HL-60/S4 treated with retinoic acid at 250 ng/mL for 4 days and 3 days (cell line): Measurements from ENCODE around the gene ANXA1.

Experiments used
- in situ Hi-C: fragments of 300-500 bp; cut with MboI; formaldehyde crosslinking; loops from 2 replicates; pipeline ENCODE4 v1.7.0; 2022; ENCODE audit warnings: low sequenced_read_pairs

ANXA1 gene

GRCh38 chr9:73151653-73152542, at the start of gene ANXA1:
Gene ANXA1, plus strand, starts transcription at chr9:73151865. Its CDS starts 6,671 bp downstream, at chr9:73158536.
- in situ Hi-C loops, result no loop called here

GRCh38 chr9:73104342-73104741, 47.3 kb upstream of the ANXA1 start:
- in situ Hi-C loops, result loop anchor here (10.0 kb wide), 1 partner anchor 70 kb away; no protein-coding TSS in a partner anchor

- in situ Hi-C loops, result loop anchor here (10.0 kb wide), 1 partner anchor 70 kb away; no protein-coding TSS in a partner anchor
These were observed 46.7 kb upstream of the ANXA1 start for GRCh38 chr9:73104921-73105320.

GRCh38 chr9:73107489-73108069, 44.1 kb upstream of the ANXA1 start:
- in situ Hi-C loops, result loop anchor here (10.0 kb wide), 1 partner anchor 67 kb away; no protein-coding TSS in a partner anchor

GRCh38 chr9:73114058-73114457, 37.6 kb upstream of the ANXA1 start:
- in situ Hi-C loops, result no loop called here

GRCh38 chr9:73114958-73115357, 36.7 kb upstream of the ANXA1 start:
- in situ Hi-C loops, result no loop called here

GRCh38 chr9:73116031-73116430, 35.6 kb upstream of the ANXA1 start:
- in situ Hi-C loops, result no loop called here

GRCh38 chr9:73116880-73117279, 34.8 kb upstream of the ANXA1 start:
- in situ Hi-C loops, result no loop called here

- in situ Hi-C loops, result no loop called here
These were observed 33.4 kb upstream of the ANXA1 start for GRCh38 chr9:73118286-73118685.

GRCh38 chr9:73118898-73119554, 32.6 kb upstream of the ANXA1 start:
- in situ Hi-C loops, result no loop called here

GRCh38 chr9:73121375-73121935, 30.2 kb upstream of the ANXA1 start:
- in situ Hi-C loops, result no loop called here

- in situ Hi-C loops, result no loop called here
These were observed 26.0 kb upstream of the ANXA1 start for GRCh38 chr9:73125651-73126050.

- in situ Hi-C loops, result no loop called here
These were observed 21.6 kb upstream of the ANXA1 start for GRCh38 chr9:73129941-73130685.

- in situ Hi-C loops, result no loop called here
These were observed 20.2 kb upstream of the ANXA1 start for GRCh38 chr9:73131461-73131860.

- in situ Hi-C loops, result no loop called here
These were observed 19.5 kb upstream of the ANXA1 start for GRCh38 chr9:73132034-73132776.

GRCh38 chr9:73133022-73133651, 18.5 kb upstream of the ANXA1 start:
- in situ Hi-C loops, result no loop called here

GRCh38 chr9:73133921-73134407, 17.7 kb upstream of the ANXA1 start:
- in situ Hi-C loops, result no loop called here

GRCh38 chr9:73135394-73135793, 16.3 kb upstream of the ANXA1 start:
- in situ Hi-C loops, result no loop called here

- in situ Hi-C loops, result no loop called here
These were observed 14.3 kb upstream of the ANXA1 start for GRCh38 chr9:73137286-73137899.
